KMS-11 (cell line): ENCODE data around the gene ILDR1.

Source experiments
- H2AFZ ChIP-seq: fragments of 200-600 bp; sonication (generic); 2 replicates; pipeline ENCODE4 v1.6.1; 2016; ENCODE audit warnings: antibody characterized with exemption, mixed run types, low read depth
- H3K27ac ChIP-seq: fragments of 200-600 bp; sonication (generic); 2 replicates; pipeline ENCODE4 v1.6.1; 2016; ENCODE audit warnings: mild to moderate bottlenecking, mixed run types
- H3K27me3 ChIP-seq: fragments of 200-600 bp; sonication (generic); 2 replicates; pipeline ENCODE4 v1.6.1; 2017; ENCODE audit warnings: mild to moderate bottlenecking, low read depth, mixed run types, moderate library complexity; ENCODE audit not compliant: insufficient read depth
- H3K36me3 ChIP-seq: fragments of 200-600 bp; sonication (generic); 2 replicates; pipeline ENCODE4 v1.6.1; 2017; ENCODE audit warnings: mild to moderate bottlenecking, mixed run types; ENCODE audit not compliant: insufficient read depth
- H3K4me1 ChIP-seq: fragments of 200-600 bp; sonication (generic); 2 replicates; pipeline ENCODE4 v1.6.1; 2016; ENCODE audit warnings: mild to moderate bottlenecking, low read depth, mixed run types; ENCODE audit not compliant: poor library complexity, severe bottlenecking
- H3K4me2 ChIP-seq: fragments of 200-600 bp; sonication (generic); 2 replicates; pipeline ENCODE4 v1.7.0; 2016; ENCODE audit warnings: mild to moderate bottlenecking, mixed run types
- H3K4me3 ChIP-seq: fragments of 200-600 bp; sonication (generic); IDR thresholded peaks from 2 replicates; pipeline ENCODE4 v1.6.1; 2017; ENCODE audit warnings: low read depth, low read length, mixed read lengths; ENCODE audit not compliant: insufficient read depth
- H3K79me2 ChIP-seq: fragments of 200-600 bp; sonication (generic); 2 replicates; pipeline ENCODE4 v1.6.1; 2016; ENCODE audit warnings: low read depth, mixed run types; ENCODE audit not compliant: insufficient read depth
- H3K9ac ChIP-seq: fragments of 200-600 bp; sonication (generic); 2 replicates; pipeline ENCODE4 v1.6.1; 2016; ENCODE audit warnings: mild to moderate bottlenecking, mixed run types
- H4K20me1 ChIP-seq: fragments of 200-600 bp; sonication (generic); 2 replicates; pipeline ENCODE4 v1.6.1; 2016; ENCODE audit warnings: mild to moderate bottlenecking, mixed run types; ENCODE audit not compliant: insufficient read depth
- TF ChIP-seq, protein P1 (sequence below): fragments of 200-600 bp; sonication (generic); conservative IDR thresholded peaks from 2 replicates; pipeline ENCODE4 v1.6.1; 2017; ENCODE audit warnings: low read depth, mild to moderate bottlenecking, antibody characterized with exemption, low read length, moderate library complexity, mixed read lengths

ILDR1 gene

GRCh38 chr3:121998030-121998580 lies 23.9 kb downstream of the ILDR1 start:
- H3K9ac ChIP-seq: no peak overlapping the region
- H3K4me3 ChIP-seq: no peak overlapping the region
- H2AFZ ChIP-seq: no peak overlapping the region
- no peaks in the 10 kb centered on the region for H4K20me1 ChIP-seq
- no peaks in the 10 kb centered on the region for H3K27me3 ChIP-seq
- H3K79me2 ChIP-seq: no peaks in the 10 kb centered on the region
- H3K4me2 ChIP-seq: no peak overlapping the region
- peaks cover 29% of the 10 kb centered on the region for H3K4me1 ChIP-seq
- H3K36me3 ChIP-seq: no peaks in the 10 kb centered on the region
- H3K27ac ChIP-seq: no peak overlapping the region
- TF ChIP-seq, protein P1, sequence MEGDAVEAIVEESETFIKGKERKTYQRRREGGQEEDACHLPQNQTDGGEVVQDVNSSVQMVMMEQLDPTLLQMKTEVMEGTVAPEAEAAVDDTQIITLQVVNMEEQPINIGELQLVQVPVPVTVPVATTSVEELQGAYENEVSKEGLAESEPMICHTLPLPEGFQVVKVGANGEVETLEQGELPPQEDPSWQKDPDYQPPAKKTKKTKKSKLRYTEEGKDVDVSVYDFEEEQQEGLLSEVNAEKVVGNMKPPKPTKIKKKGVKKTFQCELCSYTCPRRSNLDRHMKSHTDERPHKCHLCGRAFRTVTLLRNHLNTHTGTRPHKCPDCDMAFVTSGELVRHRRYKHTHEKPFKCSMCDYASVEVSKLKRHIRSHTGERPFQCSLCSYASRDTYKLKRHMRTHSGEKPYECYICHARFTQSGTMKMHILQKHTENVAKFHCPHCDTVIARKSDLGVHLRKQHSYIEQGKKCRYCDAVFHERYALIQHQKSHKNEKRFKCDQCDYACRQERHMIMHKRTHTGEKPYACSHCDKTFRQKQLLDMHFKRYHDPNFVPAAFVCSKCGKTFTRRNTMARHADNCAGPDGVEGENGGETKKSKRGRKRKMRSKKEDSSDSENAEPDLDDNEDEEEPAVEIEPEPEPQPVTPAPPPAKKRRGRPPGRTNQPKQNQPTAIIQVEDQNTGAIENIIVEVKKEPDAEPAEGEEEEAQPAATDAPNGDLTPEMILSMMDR: no peak

- no peak overlapping the region for H3K27ac ChIP-seq
- no peak overlapping the region for H2AFZ ChIP-seq
- H3K4me3 ChIP-seq: no peak overlapping the region
- H3K79me2 ChIP-seq: no peaks in the 10 kb centered on the region
- H3K4me2 ChIP-seq: no peak overlapping the region
- no peaks in the 10 kb centered on the region for H4K20me1 ChIP-seq
- TF ChIP-seq, protein P1: no peak
- H3K36me3 ChIP-seq: no peaks in the 10 kb centered on the region
- H3K9ac ChIP-seq: no peak overlapping the region
- no peaks in the 10 kb centered on the region for H3K27me3 ChIP-seq
- H3K4me1 ChIP-seq: peaks cover 22% of the 10 kb centered on the region
Observed at GRCh38 chr3:121997372-121997771, 24.7 kb downstream of the ILDR1 start.

GRCh38 chr3:121996441-121996840 lies 25.6 kb downstream of the ILDR1 start:
- no peaks in the 10 kb centered on the region for H3K79me2 ChIP-seq
- H3K27me3 ChIP-seq: no peaks in the 10 kb centered on the region
- no peak overlapping the region for H3K4me3 ChIP-seq
- TF ChIP-seq, protein P1: no peak
- H4K20me1 ChIP-seq: no peaks in the 10 kb centered on the region
- no peak overlapping the region for H3K27ac ChIP-seq
- no peak overlapping the region for H3K4me2 ChIP-seq
- H2AFZ ChIP-seq: no peak overlapping the region
- peaks cover 13% of the 10 kb centered on the region for H3K4me1 ChIP-seq
- H3K9ac ChIP-seq: no peak overlapping the region
- no peaks in the 10 kb centered on the region for H3K36me3 ChIP-seq

- Histone ChIP-seq H3K27ac (no peak overlapping the region), H3K4me2 (no peak overlapping the region), H3K79me2 (no peaks in the 10 kb centered on the region), H2AFZ (peak overlapping the region; percentile 64; the same call in 1 of the 2 replicates), H3K4me3 (no peak overlapping the region), H3K27me3 (no peaks in the 10 kb centered on the region), H3K36me3 (no peaks in the 10 kb centered on the region), H3K4me1 (peaks cover 11% of the 10 kb centered on the region), H3K9ac (no peak overlapping the region), H4K20me1 (no peaks in the 10 kb centered on the region)
- TF ChIP-seq, protein P1: peak; percentile 72
Observed at GRCh38 chr3:121995161-121996137, 26.6 kb downstream of the ILDR1 start.
